ENCODE results near the gene IL4R.
A peak's percentile ranks its signal among the peaks of the same experiment; 100 is the strongest.

Gene IL4R

GRCh38 chr16:27333104-27333503, 19.3 kb downstream of the IL4R start:
- no peak for DNase-seq

- no peak for DNase-seq
Measured at GRCh38 chr16:27333549-27333948, 19.8 kb downstream of the IL4R start.

GRCh38 chr16:27334192-27334764, 20.5 kb downstream of the IL4R start:
- DNase-seq = no peak

GRCh38 chr16:27334838-27335237, 21.1 kb downstream of the IL4R start:
- no peak for DNase-seq

GRCh38 chr16:27335349-27336053, 21.7 kb downstream of the IL4R start:
- no peak for DNase-seq

GRCh38 chr16:27337024-27337423, 23.2 kb downstream of the IL4R start:
- no peak for DNase-seq

- DNase-seq = no peak
Measured at GRCh38 chr16:27339180-27339579, 25.4 kb downstream of the IL4R start.

- DNase-seq = no peak
Measured at GRCh38 chr16:27340654-27341053, 26.9 kb downstream of the IL4R start.

GRCh38 chr16:27341549-27341948, 27.8 kb downstream of the IL4R start:
- DNase-seq = no peak

- no peak for DNase-seq
Measured at GRCh38 chr16:27341971-27342370, 28.2 kb downstream of the IL4R start.

- DNase-seq = no peak
Measured at GRCh38 chr16:27344721-27345120, 30.9 kb downstream of the IL4R start.

- no peak for DNase-seq
Measured at GRCh38 chr16:27345201-27345600, 31.4 kb downstream of the IL4R start.

- no peak for DNase-seq
Measured at GRCh38 chr16:27346819-27347218, 33.0 kb downstream of the IL4R start.

GRCh38 chr16:27347930-27348685, 34.3 kb downstream of the IL4R start:
- DNase-seq = no peak

GRCh38 chr16:27349276-27349675, 35.5 kb downstream of the IL4R start:
- no peak for DNase-seq

GRCh38 chr16:27350006-27350405, 36.2 kb downstream of the IL4R start:
- no peak for DNase-seq

GRCh38 chr16:27351989-27352388, 38.2 kb downstream of the IL4R start:
- no peak for DNase-seq

- DNase-seq = no peak
Measured at GRCh38 chr16:27353853-27354252, 40.1 kb downstream of the IL4R start.

GRCh38 chr16:27355610-27356009, 41.8 kb downstream of the IL4R start:
- DNase-seq = peak; percentile 72

GRCh38 chr16:27356794-27357193, 43.0 kb downstream of the IL4R start:
- DNase-seq = no peak

GRCh38 chr16:27359051-27359450, 45.3 kb downstream of the IL4R start:
- no peak for DNase-seq

GRCh38 chr16:27359615-27360014, 45.8 kb downstream of the IL4R start:
- no peak for DNase-seq

- no peak for DNase-seq
Measured at GRCh38 chr16:27361987-27362386, 48.2 kb downstream of the IL4R start.

- DNase-seq = no peak
Measured at GRCh38 chr16:27362570-27363245, 48.9 kb downstream of the IL4R start.
